ENCODE data around the gene ST8SIA4.

Gene ST8SIA4

DNA sequence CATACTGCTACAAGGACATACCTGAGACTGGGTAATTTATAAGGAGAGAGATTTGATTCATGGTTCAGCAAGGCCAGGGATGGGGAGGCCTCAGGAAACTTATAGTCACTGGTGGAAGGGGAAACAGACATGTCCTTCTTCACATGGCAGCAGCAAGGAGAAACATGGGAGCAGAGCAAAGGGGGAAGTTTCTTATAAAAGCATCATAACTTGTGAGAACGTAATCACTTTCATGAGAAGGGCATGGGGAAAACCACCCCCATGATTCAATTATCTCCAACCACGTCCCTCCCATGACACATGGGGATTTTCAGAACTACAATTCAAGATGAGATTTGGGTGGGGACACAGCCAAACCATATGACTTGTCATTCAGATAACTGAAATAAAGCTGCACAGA is 100.9 kb downstream of the ST8SIA4 start:
- no peak for ATAC-seq
- no peak for TF ChIP-seq GLIS3 (CRISPR knock-in tag; IDR thresholded peaks at IDR 0.05)
- TF ChIP-seq, protein P1, sequence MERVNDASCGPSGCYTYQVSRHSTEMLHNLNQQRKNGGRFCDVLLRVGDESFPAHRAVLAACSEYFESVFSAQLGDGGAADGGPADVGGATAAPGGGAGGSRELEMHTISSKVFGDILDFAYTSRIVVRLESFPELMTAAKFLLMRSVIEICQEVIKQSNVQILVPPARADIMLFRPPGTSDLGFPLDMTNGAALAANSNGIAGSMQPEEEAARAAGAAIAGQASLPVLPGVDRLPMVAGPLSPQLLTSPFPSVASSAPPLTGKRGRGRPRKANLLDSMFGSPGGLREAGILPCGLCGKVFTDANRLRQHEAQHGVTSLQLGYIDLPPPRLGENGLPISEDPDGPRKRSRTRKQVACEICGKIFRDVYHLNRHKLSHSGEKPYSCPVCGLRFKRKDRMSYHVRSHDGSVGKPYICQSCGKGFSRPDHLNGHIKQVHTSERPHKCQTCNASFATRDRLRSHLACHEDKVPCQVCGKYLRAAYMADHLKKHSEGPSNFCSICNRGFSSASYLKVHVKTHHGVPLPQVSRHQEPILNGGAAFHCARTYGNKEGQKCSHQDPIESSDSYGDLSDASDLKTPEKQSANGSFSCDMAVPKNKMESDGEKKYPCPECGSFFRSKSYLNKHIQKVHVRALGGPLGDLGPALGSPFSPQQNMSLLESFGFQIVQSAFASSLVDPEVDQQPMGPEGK (CRISPR knock-in tag; IDR thresholded peaks at IDR 0.05; ENCODE audit: borderline replicate concordance): no peak
- no peak for TF ChIP-seq ZFP3 (CRISPR knock-in tag; IDR thresholded peaks at IDR 0.05)
- no peak for TF ChIP-seq ISL1 (CRISPR knock-in tag; IDR thresholded peaks at IDR 0.05)
- no peak for TF ChIP-seq POU6F1 (CRISPR knock-in tag; IDR thresholded peaks at IDR 0.05; ENCODE audit: borderline replicate concordance, low read depth)

- no peak for ATAC-seq
- TF ChIP-seq OSR1 (CRISPR knock-in tag; IDR thresholded peaks at IDR 0.05) (no peak), TCF4 (CRISPR knock-in tag; IDR thresholded peaks at IDR 0.05; ENCODE audit: borderline replicate concordance) (no peak), ESRRG (CRISPR knock-in tag; IDR thresholded peaks at IDR 0.05) (no peak), ZNF8 (CRISPR knock-in tag; IDR thresholded peaks at IDR 0.05) (no peak), TOX (CRISPR knock-in tag; IDR thresholded peaks at IDR 0.05; ENCODE audit: borderline replicate concordance) (no peak), POU6F1 (CRISPR knock-in tag; IDR thresholded peaks at IDR 0.05; ENCODE audit: borderline replicate concordance, low read depth) (no peak), ZNF70 (CRISPR knock-in tag; IDR thresholded peaks at IDR 0.05) (no peak), CREB5 (CRISPR knock-in tag; IDR thresholded peaks at IDR 0.05; ENCODE audit: low read depth) (no peak), TSHZ2 (CRISPR knock-in tag; IDR thresholded peaks at IDR 0.05) (no peak), PPARA (CRISPR knock-in tag; IDR thresholded peaks at IDR 0.05; ENCODE audit: borderline replicate concordance) (no peak), ARNTL (CRISPR knock-in tag; IDR thresholded peaks at IDR 0.05; ENCODE audit: borderline replicate concordance, low read depth) (no peak), ZNF565 (CRISPR knock-in tag; conservative IDR thresholded peaks at IDR 0.05; ENCODE audit: low read depth) (no peak)
Observed at GRCh38 chr5:100800562-100800961, 102.5 kb downstream of the ST8SIA4 start.

DNA sequence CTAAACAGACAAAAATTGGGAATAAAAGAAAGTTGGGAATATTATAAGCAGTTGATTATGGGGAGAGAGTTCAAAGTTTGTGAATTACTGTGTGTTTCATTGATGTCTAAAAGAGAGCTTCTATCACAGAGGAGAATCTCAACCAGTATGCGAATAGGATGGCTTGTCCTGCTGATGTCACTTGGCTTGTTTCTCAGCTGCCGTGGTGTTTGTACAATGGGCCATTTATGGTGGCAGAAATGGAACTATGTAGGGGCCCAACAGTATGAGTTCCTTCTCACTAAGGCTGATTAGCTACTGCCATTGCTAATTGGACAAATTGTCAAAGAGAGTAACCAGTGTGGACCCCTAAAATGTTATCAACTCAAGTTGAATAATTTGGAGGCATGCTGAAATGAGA is 103.9 kb downstream of the ST8SIA4 start:
- TF ChIP-seq ESRRG (CRISPR knock-in tag; IDR thresholded peaks at IDR 0.05) (no peak), ZFP30 (CRISPR knock-in tag; IDR thresholded peaks at IDR 0.05) (no peak), SNAI2 (CRISPR knock-in tag; IDR thresholded peaks at IDR 0.05) (no peak), TSHZ2 (CRISPR knock-in tag; IDR thresholded peaks at IDR 0.05) (no peak)
- ATAC-seq: no peak

All from SK-N-SH treated with all-trans-retinoic acid at 6 μM for 48 hours (cell line).